ENCODE data around the gene STAP1. TPM values are rescaled to one million over a fixed set of nuclear protein-coding genes. Genes with fewer than 3 reads are reported as not detected.

STAP1 gene
- total and polyA plus RNA-seq, 2 experiments from 2014 or later = not detected

DNA sequence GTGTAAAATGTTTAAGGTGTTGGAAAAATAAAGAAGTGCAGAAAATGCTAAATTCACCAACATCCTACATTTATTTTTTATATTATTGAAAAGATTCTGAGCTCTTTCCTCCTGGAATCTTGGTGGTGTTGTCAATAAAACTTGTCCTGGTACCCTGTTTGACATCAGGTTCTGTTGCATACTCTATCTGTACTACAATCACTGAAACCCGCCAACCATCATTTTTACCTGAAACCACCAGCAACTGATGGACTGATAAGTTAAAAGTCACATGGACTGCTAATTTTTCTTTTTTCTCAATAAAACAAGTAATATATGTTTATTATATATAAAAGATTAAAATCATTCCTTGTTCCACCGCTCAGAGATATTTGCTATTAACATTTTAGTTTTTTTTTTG is 23.4 kb downstream of the STAP1 start (continued):
- TF ChIP-seq ZNF462 (CRISPR knock-in tag; IDR thresholded peaks at IDR 0.05) = no peak

GRCh38 chr4:67584496-67584895 is 26.0 kb downstream of the STAP1 start:
- ATAC-seq = no peak
- H3K4me2 ChIP-seq = no peak overlapping the region
- no peak overlapping the region for H3K27ac ChIP-seq (ENCODE audit: low read depth)
- no peaks in the 10 kb centered on the region for H3K4me1 Mint-ChIP-seq
- H3F3A ChIP-seq (replicated peaks; ENCODE audit: low read depth) = no peaks in the 10 kb centered on the region
- no peaks in the 10 kb centered on the region for H3K4me1 ChIP-seq (ENCODE audit: insufficient read depth)
- H3K9me2 ChIP-seq (ENCODE audit: insufficient read depth) = no peaks in the 10 kb centered on the region
- no peak overlapping the region for H3K4me3 ChIP-seq
- H3K27me3 ChIP-seq (ENCODE audit: insufficient read depth) = no peaks in the 10 kb centered on the region
- H3K9me3 Mint-ChIP-seq = no peaks in the 10 kb centered on the region; the same call in 2 of the 3 replicates
- no peaks in the 10 kb centered on the region for H3K27me3 Mint-ChIP-seq (ENCODE audit: insufficient read depth, low read depth, poor library complexity)
- H3K79me2 ChIP-seq (replicated peaks; ENCODE audit: insufficient read depth) = no peaks in the 10 kb centered on the region
- no peaks in the 10 kb centered on the region for H4K20me1 ChIP-seq (replicated peaks; ENCODE audit: insufficient read depth)
- no peak overlapping the region for H2AFZ ChIP-seq
- H3K36me3 ChIP-seq (ENCODE audit: insufficient read depth) = no peaks in the 10 kb centered on the region
- no peak overlapping the region for H3K4me3 Mint-ChIP-seq
- H3K36me3 Mint-ChIP-seq (ENCODE audit: low read depth) = no peaks in the 10 kb centered on the region
- no peak for DNase-seq (ENCODE audit: low spot score)
- H3K27ac Mint-ChIP-seq = no peak overlapping the region
- TF ChIP-seq JUNB (IDR thresholded peaks at IDR 0.05; ENCODE audit: unreplicated experiment) (no peak), EZH2 (IDR thresholded peaks at IDR 0.05; ENCODE audit: low read depth, unreplicated experiment) (no peak), POLR2AphosphoS5 (IDR thresholded peaks at IDR 0.05; ENCODE audit: low read depth) (no peak), ETS1 (IDR thresholded peaks at IDR 0.05) (no peak), ZNF114 (CRISPR knock-in tag; IDR thresholded peaks at IDR 0.05) (no peak), NANOG (IDR thresholded peaks at IDR 0.05; ENCODE audit: borderline replicate concordance) (no peak), STAT1 (IDR thresholded peaks at IDR 0.05; ENCODE audit: unreplicated experiment) (no peak), REST (IDR thresholded peaks at IDR 0.05; ENCODE audit: unreplicated experiment) (no peak), ZNF331 (CRISPR knock-in tag; IDR thresholded peaks at IDR 0.05; ENCODE audit: low read depth) (no peak), CREB1 (CRISPR knock-in tag; IDR thresholded peaks at IDR 0.05; ENCODE audit: low read depth) (no peak)
- TF ChIP-seq, protein P1, sequence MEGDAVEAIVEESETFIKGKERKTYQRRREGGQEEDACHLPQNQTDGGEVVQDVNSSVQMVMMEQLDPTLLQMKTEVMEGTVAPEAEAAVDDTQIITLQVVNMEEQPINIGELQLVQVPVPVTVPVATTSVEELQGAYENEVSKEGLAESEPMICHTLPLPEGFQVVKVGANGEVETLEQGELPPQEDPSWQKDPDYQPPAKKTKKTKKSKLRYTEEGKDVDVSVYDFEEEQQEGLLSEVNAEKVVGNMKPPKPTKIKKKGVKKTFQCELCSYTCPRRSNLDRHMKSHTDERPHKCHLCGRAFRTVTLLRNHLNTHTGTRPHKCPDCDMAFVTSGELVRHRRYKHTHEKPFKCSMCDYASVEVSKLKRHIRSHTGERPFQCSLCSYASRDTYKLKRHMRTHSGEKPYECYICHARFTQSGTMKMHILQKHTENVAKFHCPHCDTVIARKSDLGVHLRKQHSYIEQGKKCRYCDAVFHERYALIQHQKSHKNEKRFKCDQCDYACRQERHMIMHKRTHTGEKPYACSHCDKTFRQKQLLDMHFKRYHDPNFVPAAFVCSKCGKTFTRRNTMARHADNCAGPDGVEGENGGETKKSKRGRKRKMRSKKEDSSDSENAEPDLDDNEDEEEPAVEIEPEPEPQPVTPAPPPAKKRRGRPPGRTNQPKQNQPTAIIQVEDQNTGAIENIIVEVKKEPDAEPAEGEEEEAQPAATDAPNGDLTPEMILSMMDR (conservative IDR thresholded peaks at IDR 0.05; ENCODE audit: low read depth in 2 of 2) = no peak
